Esophagus squamous epithelium (tissue), 4 donors: ENCODE measurements around the gene NAXE.

ENCODE experiments used
- CTCF ChIP-seq, 6 experiments: fragments of 450-650 bp in 4 of 6; fragments of 200-600 bp in 2 of 6; sonication (generic) in 2 of 6; IDR thresholded peaks; one replicate each; pipeline ENCODE4 v1.5.1; 2016 to 2019; ENCODE audit warnings: antibody characterized with exemption in 6 of 6, mild to moderate bottlenecking in 4 of 6, moderate library complexity in 4 of 6
- POLR2A ChIP-seq, 4 donors: fragments of 450-650 bp; IDR thresholded peaks; one replicate each; pipeline ENCODE4 v1.6.1; 2017; ENCODE audit warnings: antibody characterized with exemption in 4 of 4, mild to moderate bottlenecking in 4 of 4, moderate library complexity in 3 of 4

- TF ChIP-seq CTCF (IDR thresholded peaks at IDR 0.05), result no peak
- no peak for TF ChIP-seq POLR2A (IDR thresholded peaks at IDR 0.05)
Observed at GRCh38 chr1:156642265-156643048, 50.9 kb downstream of the NAXE start.
